IMR-90 (cell line): ENCODE results near the gene LRRC72. TPM values are rescaled to one million over a fixed set of nuclear protein-coding genes. Genes with fewer than 3 reads are reported as not detected.

Source experiments
- ATAC-seq: fragments of 200-7000 bp; cut with Tn5 transposase; 2 replicates; pipeline ENCODE4 v1.9.1; 2020; ENCODE audit warnings: low read depth, mild to moderate bottlenecking, moderate library complexity
- BruUV-seq: library from RNA; stranded (reverse); fragments of 400-500 nt; replicated peaks from 2 replicates; lab custom pipeline; 2021; lab: Mats Ljungman, UMichigan
- CTCF ChIA-PET: fragments of 300-600 bp; formaldehyde crosslinking; extraction: SDS; loops from one replicate; lab custom pipeline; 2021; ENCODE audit warnings: antibody characterized with exemption; lab: Yijun Ruan, JAX
- POLR2A ChIA-PET: fragments of 300-600 bp; sonication (Branson Sonifier 250); formaldehyde crosslinking; loops from one replicate; lab custom pipeline; 2022; ENCODE audit warnings: antibody characterized with exemption; ENCODE audit not compliant: unreplicated experiment; lab: Charles Lee
- DNase-seq: peaks from one replicate; pipeline ENCODE4 v3.0.0; 2013
- H2AFZ ChIP-seq: replicated peaks from 2 replicates; pipeline ENCODE3; 2013; ENCODE audit warnings: low read length, mild to moderate bottlenecking; ENCODE audit not compliant: poor library complexity
- H2AK5ac ChIP-seq: 2 replicates; pipeline ENCODE4 v1.6.1; 2013; ENCODE audit warnings: low read depth, low read length, inconsistent platforms
- H2AK9ac ChIP-seq: replicated peaks from 2 replicates; pipeline ENCODE3; 2013; ENCODE audit warnings: mild to moderate bottlenecking, low read depth, low read length, moderate library complexity; ENCODE audit not compliant: poor library complexity
- H2BK120ac ChIP-seq: 2 replicates; pipeline ENCODE4 v1.6.1; 2013; ENCODE audit warnings: low read depth, low read length, inconsistent platforms
- H2BK15ac ChIP-seq: 3 replicates; pipeline ENCODE4 v1.6.1; 2013; ENCODE audit warnings: low read depth, low read length, inconsistent platforms
- H2BK20ac ChIP-seq: 2 replicates; pipeline ENCODE4 v1.6.1; 2013; ENCODE audit warnings: low read depth, mild to moderate bottlenecking, inconsistent platforms, low read length, moderate library complexity
- H2BK5ac ChIP-seq: 2 replicates; pipeline ENCODE4 v1.6.1; 2013; ENCODE audit warnings: mild to moderate bottlenecking, low read depth, low read length, inconsistent platforms; ENCODE audit not compliant: poor library complexity, severe bottlenecking
- H3K14ac ChIP-seq: replicated peaks from 2 replicates; pipeline ENCODE4 v1.6.1; 2013; ENCODE audit warnings: low read depth, low read length, inconsistent platforms
- H3K18ac ChIP-seq: 2 replicates; pipeline ENCODE4 v1.6.1; 2013; ENCODE audit warnings: low read depth, low read length, control low read depth
- H3K23ac ChIP-seq: 2 replicates; pipeline ENCODE4 v1.6.1; 2013; ENCODE audit warnings: low read depth, low read length, inconsistent platforms
- H3K27ac ChIP-seq: 2 replicates; pipeline ENCODE4 v1.5.1; 2013; ENCODE audit warnings: mild to moderate bottlenecking, control low read depth, low read length; ENCODE audit not compliant: insufficient read depth
- H3K27me3 ChIP-seq: 2 replicates; pipeline ENCODE4 v1.6.1; 2013; ENCODE audit warnings: low read length; ENCODE audit not compliant: control insufficient read depth, insufficient read depth
- H3K36me3 ChIP-seq: 2 replicates; pipeline ENCODE4 v1.6.1; 2013; ENCODE audit warnings: low read length, mixed read lengths; ENCODE audit not compliant: control insufficient read depth, insufficient read depth
- H3K4ac ChIP-seq: 2 replicates; pipeline ENCODE4 v1.6.1; 2013; ENCODE audit warnings: low read depth, low read length, inconsistent platforms
- H3K4me1 ChIP-seq: 2 replicates; pipeline ENCODE4 v1.6.1; 2013; ENCODE audit warnings: low read length, mixed read lengths; ENCODE audit not compliant: control insufficient read depth, insufficient read depth
- H3K4me2 ChIP-seq: 2 replicates; pipeline ENCODE4 v1.6.1; 2013; ENCODE audit warnings: low read depth, mild to moderate bottlenecking, control low read depth, low read length, moderate library complexity
- H3K4me3 ChIP-seq: 2 replicates; pipeline ENCODE4 v1.5.1; 2013; ENCODE audit warnings: low read depth, mild to moderate bottlenecking, control low read depth, low read length, moderate library complexity; ENCODE audit not compliant: insufficient read depth
- H3K56ac ChIP-seq: 2 replicates; pipeline ENCODE4 v1.6.1; 2013; ENCODE audit warnings: low read length, inconsistent platforms; ENCODE audit not compliant: insufficient read depth; ENCODE audit errors: extremely low read depth
- H3K79me1 ChIP-seq, 2 experiments: 2 replicates each; pipeline ENCODE4 v1.6.1; 2013; ENCODE audit warnings: low read length in 2 of 2, inconsistent platforms in 1 of 2, low read depth in 1 of 2
- H3K9ac ChIP-seq: 2 replicates; pipeline ENCODE4 v1.6.1; 2013; ENCODE audit warnings: low read depth, low read length, control low read depth
- H3K9me1 ChIP-seq: 2 replicates; pipeline ENCODE4 v1.6.1; 2013; ENCODE audit warnings: low read length, inconsistent platforms; ENCODE audit not compliant: insufficient read depth
- H3K9me3 ChIP-seq: 2 replicates; pipeline ENCODE4 v1.6.1; 2013; ENCODE audit warnings: low read length; ENCODE audit not compliant: control insufficient read depth, insufficient read depth
- H4K20me1 ChIP-seq: 2 replicates; pipeline ENCODE4 v1.6.1; 2013; ENCODE audit warnings: low read length, inconsistent platforms; ENCODE audit not compliant: insufficient read depth
- H4K5ac ChIP-seq: 2 replicates; pipeline ENCODE4 v1.6.1; 2013; ENCODE audit warnings: mild to moderate bottlenecking, low read depth, low read length, control low read depth
- H4K8ac ChIP-seq, 2 experiments: 2 replicates each; pipeline ENCODE4 v1.6.1; 2013; ENCODE audit warnings: low read depth in 2 of 2, low read length in 2 of 2, control low read depth in 1 of 2, inconsistent platforms in 1 of 2
- H4K91ac ChIP-seq: 2 replicates; pipeline ENCODE4 v1.6.1; 2013; ENCODE audit warnings: low read depth, low read length, inconsistent platforms; ENCODE audit not compliant: insufficient read depth
- CHD1 ChIP-seq: IDR thresholded peaks from 2 replicates; pipeline ENCODE4 v1.6.1; 2012; ENCODE audit warnings: low read depth, low read length, improper control_type of control experiment
- CTCF ChIP-seq: conservative IDR thresholded peaks from 2 replicates; pipeline ENCODE4 v1.5.1; 2012; ENCODE audit warnings: mild to moderate bottlenecking, low read depth, low read length, improper control_type of control experiment
- RAD21 ChIP-seq: IDR thresholded peaks from 2 replicates; pipeline ENCODE4 v1.6.1; 2012; ENCODE audit warnings: low read length, improper control_type of control experiment
- RCOR1 ChIP-seq: IDR thresholded peaks from 2 replicates; pipeline ENCODE4 v1.6.1; 2012; ENCODE audit warnings: mild to moderate bottlenecking, low read length, improper control_type of control experiment; ENCODE audit not compliant: insufficient replicate concordance
- RFX5 ChIP-seq: IDR thresholded peaks from 2 replicates; pipeline ENCODE4 v1.8.0; 2012; ENCODE audit warnings: low read depth, mild to moderate bottlenecking, low read length, moderate library complexity
- SMC3 ChIP-seq: fragments of 150-350 bp; IDR thresholded peaks from 2 replicates; pipeline ENCODE4 v1.6.1; 2016; ENCODE audit warnings: low read depth, mild to moderate bottlenecking, antibody characterized with exemption, low read length, moderate library complexity
- WGBS, 2 experiments: methylation state at CpG; one replicate each; pipeline versions ENCODE4 v1.1.5 to v1.1.7; 2013; ENCODE audit warnings: missing lambda C conversion rate in 2 of 2; ENCODE audit not compliant: insufficient read length in 1 of 2; ENCODE audit errors: extremely low coverage in 2 of 2; 5-methylcytosine and 5-hydroxymethylcytosine counted together
- dilution Hi-C: fragments of 300-500 bp; cut with HindIII; formaldehyde crosslinking; loops from one replicate; pipeline ENCODE4 v1.14.3; 2018; ENCODE audit warnings: low sequenced_read_pairs; ENCODE audit not compliant: unreplicated experiment
- in situ Hi-C: fragments of 300-500 bp; cut with MboI; formaldehyde crosslinking; loops from 3 replicates; pipeline ENCODE4 v1.14.3; 2019; ENCODE audit warnings: low sequenced_read_pairs, inconsistent platforms, mixed read lengths
- intact Hi-C: fragments of 100-400 bp; cut with micrococcal nuclease; formaldehyde crosslinking; loops from 2 replicates; pipeline ENCODE4 v1.10.0; 2022
- polyA plus RNA-seq, 3 experiments: library from polyadenylated mRNA; depleted of rRNA; stranded (reverse); fragments of >200 nt; gene quantifications; 2 replicates each; pipeline ENCODE4 v1.2.3, GENCODE V29; 2012; ENCODE audit warnings: low replicate concordance in 1 of 3
- total RNA-seq: library from RNA; depleted of rRNA; stranded (reverse); fragments of >200 nt; gene quantifications from 2 replicates; pipeline ENCODE4 v1.2.3, GENCODE V29; 2012

LRRC72 gene
- total and polyA plus RNA-seq, 2 of the 4 experiments (the other 2 are of a cell fraction) = not detected

GRCh38 chr7:16494955-16495719 lies 31.5 kb upstream of the LRRC72 start:
- H3K4ac ChIP-seq = no peak overlapping the region
- BruUV-seq = no TSS peak
- DNase-seq (no peak), ATAC-seq (no peak)
- in situ Hi-C loops = no loop called here
- ChIA-PET POLR2A (no interaction called here), CTCF (interaction anchor here (0.8 kb wide), 1 partner anchor 51 kb away, joined by 3 read pairs; no protein-coding TSS in a partner anchor)
- no peak overlapping the region for H3K23ac ChIP-seq
- no peak overlapping the region for H2BK15ac ChIP-seq
- no peaks in the 10 kb centered on the region for H3K27me3 ChIP-seq
- H3K27ac ChIP-seq = no peak overlapping the region
- no peak overlapping the region for H3K9ac ChIP-seq
- TF ChIP-seq CTCF (no peak), SMC3 (no peak), RAD21 (no peak), RCOR1 (no peak), CHD1 (no peak), RFX5 (no peak)
- no peaks in the 10 kb centered on the region for H3K4me1 ChIP-seq
- no peak overlapping the region for H3K56ac ChIP-seq
- no peaks in the 10 kb centered on the region for H3K36me3 ChIP-seq
- H3K18ac ChIP-seq = no peak overlapping the region
- H2AK5ac ChIP-seq = no peak overlapping the region
- H2BK20ac ChIP-seq = no peak overlapping the region
- H2BK5ac ChIP-seq = no peak overlapping the region
- dilution Hi-C loops = no loop called here
- no peaks in the 10 kb centered on the region for H3K9me1 ChIP-seq
- no peaks in the 10 kb centered on the region for H3K79me1 ChIP-seq
- no peak overlapping the region for H2BK120ac ChIP-seq
- intact Hi-C loops = no loop called here
- no peaks in the 10 kb centered on the region for H3K9me3 ChIP-seq
- H4K91ac ChIP-seq = no peak overlapping the region
- H3K4me2 ChIP-seq = no peak overlapping the region
- H3K14ac ChIP-seq = no peak overlapping the region
- no peak overlapping the region for H4K8ac ChIP-seq
- no peak overlapping the region for H4K5ac ChIP-seq
- H4K20me1 ChIP-seq = no peaks in the 10 kb centered on the region
- no CpG with 5 or more reads among the region's 4 CpGs for WGBS, 2 experiments
- H3K4me3 ChIP-seq = no peak overlapping the region
- no peak overlapping the region for H2AK9ac ChIP-seq
- no peak overlapping the region for H2AFZ ChIP-seq
